HepG2 (cell line): Measurements from ENCODE around the gene POLR2J. TPM values are rescaled to one million over a fixed set of nuclear protein-coding genes. Genes with fewer than 3 reads are reported as not detected.

ENCODE experiments used
- ATF1 ChIP-seq: IDR thresholded peaks from 2 replicates; pipeline ENCODE4 v1.6.1; 2016; ENCODE audit warnings: mild to moderate bottlenecking, control low read depth
- BHLHE40 ChIP-seq: IDR thresholded peaks from 2 replicates; pipeline ENCODE4 v1.6.1; 2011; ENCODE audit warnings: low read length, improper control_type of control experiment
- BRCA1 ChIP-seq: sonication (generic); formaldehyde crosslinking; IDR thresholded peaks from 2 replicates; pipeline ENCODE4 v1.4.0; 2020; ENCODE audit warnings: missing genetic modification reagents
- DRAP1 ChIP-seq: IDR thresholded peaks from 2 replicates; pipeline ENCODE4 v1.6.1; 2016; ENCODE audit warnings: missing genetic modification reagents, missing compliant biosample characterization
- FOXA3 ChIP-seq: IDR thresholded peaks from 2 replicates; pipeline ENCODE4 v1.6.1; 2016; ENCODE audit warnings: missing genetic modification reagents, missing compliant biosample characterization
- FOXJ3 ChIP-seq: sonication (generic); formaldehyde crosslinking; IDR thresholded peaks from 2 replicates; pipeline ENCODE4 v1.4.0; 2020; ENCODE audit warnings: missing genetic modification reagents, mild to moderate bottlenecking, borderline replicate concordance
- GATA4 ChIP-seq: sonication (generic); IDR thresholded peaks from 2 replicates; pipeline ENCODE4 v1.6.1; 2016; ENCODE audit warnings: antibody characterized with exemption, low read depth, borderline replicate concordance
- IRF2 ChIP-seq: IDR thresholded peaks from 2 replicates; pipeline ENCODE4 v1.6.1; 2018; ENCODE audit warnings: missing genetic modification reagents, missing compliant biosample characterization
- MED1 ChIP-seq: sonication (generic); formaldehyde crosslinking; IDR thresholded peaks from 2 replicates; pipeline ENCODE4 v1.4.0; 2020; ENCODE audit warnings: missing genetic modification reagents
- MYC ChIP-seq: sonication (generic); formaldehyde crosslinking; IDR thresholded peaks from 2 replicates; pipeline ENCODE4 v1.9.0; 2021; ENCODE audit warnings: missing genetic modification reagents, borderline replicate concordance
- NFE2L1 ChIP-seq: sonication (generic); formaldehyde crosslinking; IDR thresholded peaks from 2 replicates; pipeline ENCODE4 v1.4.0; 2020; ENCODE audit warnings: missing genetic modification reagents, mild to moderate bottlenecking, borderline replicate concordance
- NR3C1 ChIP-seq: sonication (generic); formaldehyde crosslinking; IDR thresholded peaks from 2 replicates; pipeline ENCODE4 v1.4.0; 2020; ENCODE audit warnings: missing genetic modification reagents
- POLR2AphosphoS5 ChIP-seq: IDR thresholded peaks from 2 replicates; pipeline ENCODE4 v1.6.1; 2012; ENCODE audit warnings: low read depth, low read length
- THAP11 ChIP-seq: IDR thresholded peaks from 2 replicates; pipeline ENCODE4 v1.6.1; 2016; ENCODE audit warnings: missing biosample characterization, missing genetic modification reagents
- THAP9 ChIP-seq: sonication (generic); formaldehyde crosslinking; IDR thresholded peaks from 2 replicates; pipeline ENCODE4; 2020; ENCODE audit warnings: missing genetic modification reagents, mild to moderate bottlenecking, borderline replicate concordance
- ZBTB33 ChIP-seq: sonication (generic); formaldehyde crosslinking; IDR thresholded peaks from 2 replicates; pipeline ENCODE4 v1.4.0; 2020; ENCODE audit warnings: missing genetic modification reagents
- ZBTB38 ChIP-seq: sonication (generic); formaldehyde crosslinking; IDR thresholded peaks from 2 replicates; pipeline ENCODE4 v1.5.1; 2020; ENCODE audit warnings: mild to moderate bottlenecking, missing genetic modification reagents
- ZNF232 ChIP-seq: sonication (generic); formaldehyde crosslinking; IDR thresholded peaks from 2 replicates; pipeline ENCODE4 v1.4.0; 2020; ENCODE audit warnings: missing genetic modification reagents, borderline replicate concordance
- ZNF253 ChIP-seq: sonication (generic); formaldehyde crosslinking; IDR thresholded peaks from 2 replicates; pipeline ENCODE4 v1.8.0; 2022; ENCODE audit warnings: mild to moderate bottlenecking, missing genetic modification reagents, borderline replicate concordance
- ZNF335 ChIP-seq: sonication (generic); formaldehyde crosslinking; IDR thresholded peaks from 2 replicates; pipeline ENCODE4 v1.4.0; 2020; ENCODE audit warnings: missing genetic modification reagents
- ZNF354B ChIP-seq: sonication (generic); formaldehyde crosslinking; IDR thresholded peaks from 2 replicates; pipeline ENCODE4 v1.8.0; 2022; ENCODE audit warnings: mild to moderate bottlenecking, missing genetic modification reagents
- ZNF549 ChIP-seq: sonication (generic); formaldehyde crosslinking; IDR thresholded peaks from 2 replicates; pipeline ENCODE4 v1.5.0; 2020; ENCODE audit warnings: missing genetic modification reagents
- ZNF556 ChIP-seq: sonication (generic); formaldehyde crosslinking; IDR thresholded peaks from 2 replicates; pipeline ENCODE4 v1.4.0; 2020; ENCODE audit warnings: mild to moderate bottlenecking, missing genetic modification reagents, borderline replicate concordance
- ZSCAN22 ChIP-seq: sonication (generic); formaldehyde crosslinking; IDR thresholded peaks from 2 replicates; pipeline ENCODE4 v1.4.0; 2020; ENCODE audit warnings: mild to moderate bottlenecking, missing genetic modification reagents
- polyA plus RNA-seq, 8 experiments: library from polyadenylated mRNA; depleted of rRNA in 3 of 8; stranded (reverse) in 7 of 8; unstranded in 1 of 8; fragments of >200 nt; fragmentation: Illumina TruSeq in 4 of 8; extraction: Trizol in 4 of 8; gene quantifications; 2 replicates each; pipeline versions ENCODE4 v1.2.1 to v1.2.3, GENCODE V29; 2011 to 2016; ENCODE audit warnings: low read depth in 4 of 8, missing spikeins in 1 of 8, mixed read lengths in 1 of 8; ENCODE audit not compliant: insufficient read depth in 1 of 8
- total RNA-seq, 5 experiments: library from RNA; depleted of rRNA; stranded (reverse); fragments of >200 nt; fragmentation: Illumina TruSeq; extraction: Trizol; gene quantifications; 2 replicates each; pipeline ENCODE4 v1.2.3, GENCODE V29; 2016; ENCODE audit warnings: low read depth in 1 of 5
- TF ChIP-seq, protein P1 (sequence below): sonication (generic); formaldehyde crosslinking; IDR thresholded peaks from 2 replicates; pipeline ENCODE4 v1.4.0; 2020; ENCODE audit warnings: missing genetic modification reagents

POLR2J gene
- total and polyA plus RNA-seq, 2 of the 13 experiments (the other 11 are each of a cell fraction or from before 2014, with no cell fraction given): 41.2 to 71.4 TPM

GRCh38 chr7:102451371-102452054 lies 27.2 kb downstream of the POLR2J start (continued):
- TF ChIP-seq ZNF335: no peak
- TF ChIP-seq NR3C1: no peak
- TF ChIP-seq ZSCAN22 (CRISPR knock-in tag): no peak
- TF ChIP-seq ZNF354B (CRISPR knock-in tag): no peak
- TF ChIP-seq ZNF232: 0 out of 2 replicates have a peak, but pooled peaks have one; percentile 31
- TF ChIP-seq IRF2 (CRISPR knock-in tag): no peak
- no peak for TF ChIP-seq ZNF549 (CRISPR knock-in tag)
- peak; percentile 42; the same call in 1 of the 2 replicates for TF ChIP-seq FOXJ3 (CRISPR knock-in tag)
- TF ChIP-seq ZBTB33: peak; percentile 8; the same call in 1 of the 2 replicates
- TF ChIP-seq MED1 (CRISPR knock-in tag): peak; percentile 33; the same call in 1 of the 2 replicates
- TF ChIP-seq DRAP1: peak; percentile 39; the same call in 1 of the 2 replicates
- 0 out of 2 replicates have a peak, but pooled peaks have one; percentile 11 for TF ChIP-seq ZNF556
- no peak for TF ChIP-seq NFE2L1 (CRISPR knock-in tag)
- no peak for TF ChIP-seq ZNF253 (CRISPR knock-in tag)
- TF ChIP-seq BHLHE40: peak; percentile 30; the same call in 1 of the 2 replicates
- TF ChIP-seq, protein P1, sequence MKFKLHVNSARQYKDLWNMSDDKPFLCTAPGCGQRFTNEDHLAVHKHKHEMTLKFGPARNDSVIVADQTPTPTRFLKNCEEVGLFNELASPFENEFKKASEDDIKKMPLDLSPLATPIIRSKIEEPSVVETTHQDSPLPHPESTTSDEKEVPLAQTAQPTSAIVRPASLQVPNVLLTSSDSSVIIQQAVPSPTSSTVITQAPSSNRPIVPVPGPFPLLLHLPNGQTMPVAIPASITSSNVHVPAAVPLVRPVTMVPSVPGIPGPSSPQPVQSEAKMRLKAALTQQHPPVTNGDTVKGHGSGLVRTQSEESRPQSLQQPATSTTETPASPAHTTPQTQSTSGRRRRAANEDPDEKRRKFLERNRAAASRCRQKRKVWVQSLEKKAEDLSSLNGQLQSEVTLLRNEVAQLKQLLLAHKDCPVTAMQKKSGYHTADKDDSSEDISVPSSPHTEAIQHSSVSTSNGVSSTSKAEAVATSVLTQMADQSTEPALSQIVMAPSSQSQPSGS: 0 out of 2 replicates have a peak, but pooled peaks have one; percentile 16
- TF ChIP-seq FOXA3 (CRISPR knock-in tag): no peak; the same call in 1 of the 2 replicates
- 0 out of 2 replicates have a peak, but pooled peaks have one; percentile 51 for TF ChIP-seq BRCA1 (CRISPR knock-in tag)
- no peak for TF ChIP-seq GATA4
- peak; percentile 72 for TF ChIP-seq MYC
- TF ChIP-seq POLR2AphosphoS5: peak; percentile 37; the same call in 1 of the 2 replicates
- TF ChIP-seq ATF1: no peak
- TF ChIP-seq THAP11: 0 out of 2 replicates have a peak, but pooled peaks have one; percentile 46
- TF ChIP-seq THAP9 (CRISPR knock-in tag): peak; percentile 98
- peak; percentile 34; the same call in 1 of the 2 replicates for TF ChIP-seq ZBTB38 (CRISPR knock-in tag)
